ENCODE results near the gene ANO9.
"Not testable (repeated sequence)": the region's sequence is repeated elsewhere in the genome, so short reads cannot be mapped to it uniquely, and the experiment has no call there.

Gene ANO9

GRCh38 chr11:404551-405264 lies 37.1 kb downstream of the ANO9 start:
- DNase-seq, result no peak
- Histone ChIP-seq H4K20me1 (ENCODE audit: insufficient read depth, low read length) (no peaks in the 10 kb centered on the region), H2AFZ (ENCODE audit: low read length) (no peak overlapping the region), H3F3A (ENCODE audit: insufficient read depth, low read length) (no peaks in the 10 kb centered on the region), H3K36me3 (replicated peaks; ENCODE audit: insufficient read depth, low read length) (no peaks in the 10 kb centered on the region), H3K4me1 (ENCODE audit: low read length) (peaks cover 4% of the 10 kb centered on the region; the same call in 1 of the 2 replicates), H3K79me2 (ENCODE audit: low read length) (no peaks in the 10 kb centered on the region), H3K4me2 (ENCODE audit: low read depth, low read length) (no peak overlapping the region), H3K9ac (ENCODE audit: low read length) (no peak overlapping the region), H3K27me3 (replicated peaks; ENCODE audit: insufficient read depth, low read length) (peaks cover 47% of the 10 kb centered on the region), H3K27ac (ENCODE audit: low read length) (no peak overlapping the region), H3K4me3 (ENCODE audit: low read length) (no peak overlapping the region), H3K9me3 (replicated peaks; ENCODE audit: insufficient read depth, low read length) (no peaks in the 10 kb centered on the region), H3K9me2 (replicated peaks; ENCODE audit: insufficient read depth, low read length) (no peaks in the 10 kb centered on the region)
- TF ChIP-seq CTCF (IDR thresholded peaks at IDR 0.05; ENCODE audit: low read length) (no peak), EZH2 (optimal IDR thresholded peaks at IDR 0.05; ENCODE audit: low read depth, low read length) (no peak), EZH2phosphoT487 (IDR thresholded peaks at IDR 0.05; ENCODE audit: low read length) (no peak)

GRCh38 chr11:403761-404431 lies 37.9 kb downstream of the ANO9 start:
- Histone ChIP-seq H3K9me3 (replicated peaks; ENCODE audit: insufficient read depth, low read length) (no peaks in the 10 kb centered on the region), H3K27me3 (replicated peaks; ENCODE audit: insufficient read depth, low read length) (peaks cover 39% of the 10 kb centered on the region), H3K79me2 (ENCODE audit: low read length) (no peaks in the 10 kb centered on the region), H3F3A (ENCODE audit: insufficient read depth, low read length) (no peaks in the 10 kb centered on the region), H3K4me1 (ENCODE audit: low read length) (peaks cover 4% of the 10 kb centered on the region; the same call in 1 of the 2 replicates), H3K9me2 (replicated peaks; ENCODE audit: insufficient read depth, low read length) (no peaks in the 10 kb centered on the region), H3K27ac (ENCODE audit: low read length) (no peak overlapping the region), H3K4me3 (ENCODE audit: low read length) (no peak overlapping the region), H3K4me2 (ENCODE audit: low read depth, low read length) (no peak overlapping the region), H4K20me1 (ENCODE audit: insufficient read depth, low read length) (no peaks in the 10 kb centered on the region), H2AFZ (ENCODE audit: low read length) (no peak overlapping the region), H3K9ac (ENCODE audit: low read length) (no peak overlapping the region), H3K36me3 (replicated peaks; ENCODE audit: insufficient read depth, low read length) (no peaks in the 10 kb centered on the region)
- DNase-seq, result no peak
- TF ChIP-seq EZH2 (optimal IDR thresholded peaks at IDR 0.05; ENCODE audit: low read depth, low read length) (no peak), CTCF (IDR thresholded peaks at IDR 0.05; ENCODE audit: low read length) (no peak), EZH2phosphoT487 (IDR thresholded peaks at IDR 0.05; ENCODE audit: low read length) (no peak)

- Histone ChIP-seq H3K36me3 (replicated peaks; ENCODE audit: insufficient read depth, low read length) (no peaks in the 10 kb centered on the region), H3K9ac (ENCODE audit: low read length) (no peak overlapping the region), H3K27ac (ENCODE audit: low read length) (no peak overlapping the region), H3K9me3 (replicated peaks; ENCODE audit: insufficient read depth, low read length) (no peaks in the 10 kb centered on the region), H3K4me3 (ENCODE audit: low read length) (no peak overlapping the region), H2AFZ (ENCODE audit: low read length) (no peak overlapping the region), H3F3A (ENCODE audit: insufficient read depth, low read length) (no peaks in the 10 kb centered on the region), H3K4me1 (ENCODE audit: low read length) (peaks cover 4% of the 10 kb centered on the region; the same call in 1 of the 2 replicates), H4K20me1 (ENCODE audit: insufficient read depth, low read length) (no peaks in the 10 kb centered on the region), H3K4me2 (ENCODE audit: low read depth, low read length) (no peak overlapping the region), H3K79me2 (ENCODE audit: low read length) (no peaks in the 10 kb centered on the region), H3K27me3 (replicated peaks; ENCODE audit: insufficient read depth, low read length) (peaks cover 34% of the 10 kb centered on the region), H3K9me2 (replicated peaks; ENCODE audit: insufficient read depth, low read length) (no peaks in the 10 kb centered on the region)
- TF ChIP-seq EZH2phosphoT487 (IDR thresholded peaks at IDR 0.05; ENCODE audit: low read length) (no peak), EZH2 (optimal IDR thresholded peaks at IDR 0.05; ENCODE audit: low read depth, low read length) (no peak), CTCF (IDR thresholded peaks at IDR 0.05; ENCODE audit: low read length) (no peak)
- no peak for DNase-seq
Observed at GRCh38 chr11:403021-403760, 38.6 kb downstream of the ANO9 start.

- H2AFZ ChIP-seq (ENCODE audit: low read length); H3K9me3 ChIP-seq (replicated peaks; ENCODE audit: insufficient read depth, low read length); H3K4me1 ChIP-seq (ENCODE audit: low read length); H3K4me2 ChIP-seq (ENCODE audit: low read depth, low read length); H3K9ac ChIP-seq (ENCODE audit: low read length); H3K79me2 ChIP-seq (ENCODE audit: low read length); H3K36me3 ChIP-seq (replicated peaks; ENCODE audit: insufficient read depth, low read length); H3K9me2 ChIP-seq (replicated peaks; ENCODE audit: insufficient read depth, low read length); H3F3A ChIP-seq (ENCODE audit: insufficient read depth, low read length); H3K4me3 ChIP-seq (ENCODE audit: low read length); H4K20me1 ChIP-seq (ENCODE audit: insufficient read depth, low read length); DNase-seq; H3K27ac ChIP-seq (ENCODE audit: low read length): not testable (repeated sequence)
- peaks cover 34% of the 10 kb centered on the region for H3K27me3 ChIP-seq (replicated peaks; ENCODE audit: insufficient read depth, low read length)
Observed at GRCh38 chr11:401196-401595, 40.6 kb downstream of the ANO9 start.
